Mesothelial cell of epicardium (in vitro differentiated cells): ENCODE measurements around the gene AGFG1. TPM values are rescaled to one million over a fixed set of nuclear protein-coding genes. Genes with fewer than 3 reads are reported as not detected.
"Not testable (repeated sequence)": the region's sequence is repeated elsewhere in the genome, so short reads cannot be mapped to it uniquely, and the experiment has no call there.

Experiments used
- DNase-seq, 2 experiments: peaks; one replicate each; pipeline ENCODE4 v3.0.0; 2021; ENCODE audit warnings: low spot score in 2 of 2; ENCODE audit not compliant: unreplicated experiment in 2 of 2
- H3K27ac Mint-ChIP-seq: 2 replicates; pipeline ENCODE4 v1.8.0; 2021; ENCODE audit warnings: mixed read lengths
- H3K27me3 Mint-ChIP-seq: 2 replicates; pipeline ENCODE4 v1.8.0; 2021; ENCODE audit warnings: low read depth, mixed read lengths
- H3K36me3 Mint-ChIP-seq: 2 replicates; pipeline ENCODE4 v1.8.0; 2021; ENCODE audit warnings: mixed read lengths
- H3K4me1 Mint-ChIP-seq: 2 replicates; pipeline ENCODE4 v1.8.0; 2021; ENCODE audit warnings: mixed read lengths
- H3K4me3 Mint-ChIP-seq: 2 replicates; pipeline ENCODE4 v1.8.0; 2021; ENCODE audit warnings: mild to moderate bottlenecking, moderate library complexity, mixed read lengths
- H3K9me3 Mint-ChIP-seq: 2 replicates; pipeline ENCODE4 v1.8.0; 2021; ENCODE audit warnings: mixed read lengths
- total RNA-seq: library from RNA; stranded (reverse); gene quantifications from 3 replicates; pipeline ENCODE4 v1.2.1, GENCODE V29; 2021
- TF ChIP-seq, protein P1 (sequence below): fragments of 200-600 bp; sonication (generic); IDR thresholded peaks from one replicate; pipeline ENCODE4 v1.5.0; 2021; ENCODE audit warnings: antibody characterized with exemption; ENCODE audit not compliant: unreplicated experiment

The AGFG1 gene
- total RNA-seq, 1 donor from 2014 or later: 59.3 TPM

DNA sequence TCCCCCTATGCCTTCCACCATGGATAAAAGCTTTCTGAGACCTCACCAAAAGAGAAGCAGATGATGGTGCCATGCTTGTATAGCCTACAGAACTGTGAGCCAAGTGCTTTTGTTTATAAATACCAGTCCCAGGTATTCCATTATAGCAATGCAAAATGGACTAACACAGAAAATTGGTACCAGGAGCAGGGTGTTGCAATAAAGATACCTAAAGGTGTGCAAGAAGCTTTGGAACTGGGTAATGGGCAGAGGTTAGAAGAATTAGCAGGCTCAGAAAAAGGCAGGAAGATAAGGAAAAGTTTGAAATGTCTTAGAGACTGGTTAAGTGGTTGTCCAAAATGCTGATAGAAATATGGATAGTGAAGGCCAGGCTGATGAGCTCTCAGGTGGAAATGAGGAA is 110.4 kb downstream of the AGFG1 start:
- no peak overlapping the region for H3K4me3 Mint-ChIP-seq
- TF ChIP-seq, protein P1, sequence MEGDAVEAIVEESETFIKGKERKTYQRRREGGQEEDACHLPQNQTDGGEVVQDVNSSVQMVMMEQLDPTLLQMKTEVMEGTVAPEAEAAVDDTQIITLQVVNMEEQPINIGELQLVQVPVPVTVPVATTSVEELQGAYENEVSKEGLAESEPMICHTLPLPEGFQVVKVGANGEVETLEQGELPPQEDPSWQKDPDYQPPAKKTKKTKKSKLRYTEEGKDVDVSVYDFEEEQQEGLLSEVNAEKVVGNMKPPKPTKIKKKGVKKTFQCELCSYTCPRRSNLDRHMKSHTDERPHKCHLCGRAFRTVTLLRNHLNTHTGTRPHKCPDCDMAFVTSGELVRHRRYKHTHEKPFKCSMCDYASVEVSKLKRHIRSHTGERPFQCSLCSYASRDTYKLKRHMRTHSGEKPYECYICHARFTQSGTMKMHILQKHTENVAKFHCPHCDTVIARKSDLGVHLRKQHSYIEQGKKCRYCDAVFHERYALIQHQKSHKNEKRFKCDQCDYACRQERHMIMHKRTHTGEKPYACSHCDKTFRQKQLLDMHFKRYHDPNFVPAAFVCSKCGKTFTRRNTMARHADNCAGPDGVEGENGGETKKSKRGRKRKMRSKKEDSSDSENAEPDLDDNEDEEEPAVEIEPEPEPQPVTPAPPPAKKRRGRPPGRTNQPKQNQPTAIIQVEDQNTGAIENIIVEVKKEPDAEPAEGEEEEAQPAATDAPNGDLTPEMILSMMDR: no peak
- peaks cover 3% of the 10 kb centered on the region for H3K27me3 Mint-ChIP-seq
- no peaks in the 10 kb centered on the region for H3K4me1 Mint-ChIP-seq
- H3K9me3 Mint-ChIP-seq: peaks cover 11% of the 10 kb centered on the region
- H3K36me3 Mint-ChIP-seq: peaks cover 3% of the 10 kb centered on the region
- H3K27ac Mint-ChIP-seq: no peak overlapping the region
- no peak for DNase-seq

DNA sequence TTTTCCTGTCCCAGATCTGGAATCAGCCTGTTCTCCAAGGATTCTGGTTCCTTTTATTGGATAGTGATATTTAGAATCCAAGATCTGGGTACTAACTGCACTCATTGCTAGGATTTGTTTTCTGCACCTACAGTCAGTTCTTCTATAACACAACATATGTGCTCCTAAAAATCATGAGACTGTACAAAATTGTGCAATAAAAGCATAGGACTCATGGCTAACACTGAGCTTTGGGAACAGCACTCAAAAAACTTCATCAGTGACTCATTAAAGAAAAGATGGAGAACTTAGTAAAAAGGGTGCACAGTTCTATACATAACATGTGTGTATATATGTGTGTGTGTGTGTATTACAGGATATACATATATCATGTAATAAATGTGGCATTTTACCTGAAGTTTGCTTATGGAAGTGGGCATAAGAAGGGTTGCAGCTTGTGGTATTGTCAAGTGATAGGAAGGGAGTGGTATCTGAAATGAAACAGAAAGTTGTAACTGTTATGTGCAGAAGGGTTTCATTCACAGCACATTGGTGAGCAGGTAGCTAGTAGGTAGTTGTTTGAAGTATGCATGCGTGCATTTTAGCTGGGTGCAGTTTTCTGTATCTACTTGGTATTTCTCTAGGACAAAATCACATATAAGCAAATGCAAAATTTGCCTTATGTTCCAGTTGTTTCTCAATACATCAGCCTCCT is 120.9 kb downstream of the AGFG1 start:
- peaks cover 15% of the 10 kb centered on the region for H3K9me3 Mint-ChIP-seq
- H3K4me1 Mint-ChIP-seq: no peaks in the 10 kb centered on the region
- DNase-seq: no peak
- no peaks in the 10 kb centered on the region for H3K36me3 Mint-ChIP-seq
- no peak overlapping the region for H3K27ac Mint-ChIP-seq
- H3K27me3 Mint-ChIP-seq: no peaks in the 10 kb centered on the region
- TF ChIP-seq, protein P1: no peak
- H3K4me3 Mint-ChIP-seq: no peak overlapping the region

DNA sequence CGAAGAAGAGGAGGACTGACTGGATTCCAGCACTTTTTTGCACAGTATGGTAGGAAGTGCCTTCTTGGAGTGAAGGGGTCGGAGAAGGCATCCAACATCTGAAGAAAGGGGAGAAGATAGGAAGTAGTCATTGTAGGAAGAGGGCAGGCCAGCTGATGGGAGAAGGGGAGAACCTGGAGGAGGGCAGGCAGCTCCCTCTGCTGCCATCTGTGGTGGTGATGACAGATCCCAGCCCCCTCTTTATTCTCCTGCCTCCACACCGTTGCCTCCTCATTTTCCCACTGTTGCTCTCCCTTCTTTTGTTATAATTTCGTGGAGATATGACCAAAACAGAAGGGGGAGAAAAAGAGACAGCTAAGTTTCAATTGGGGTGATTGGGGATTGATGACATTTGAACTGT is 123.8 kb downstream of the AGFG1 start:
- Mint-ChIP-seq H3K27me3 (no peaks in the 10 kb centered on the region), H3K9me3 (no peaks in the 10 kb centered on the region), H3K4me1 (peaks cover 3% of the 10 kb centered on the region), H3K36me3 (no peaks in the 10 kb centered on the region), H3K4me3 (no peak overlapping the region), H3K27ac (no peak overlapping the region)
- no peak for DNase-seq
- TF ChIP-seq, protein P1: no peak

DNA sequence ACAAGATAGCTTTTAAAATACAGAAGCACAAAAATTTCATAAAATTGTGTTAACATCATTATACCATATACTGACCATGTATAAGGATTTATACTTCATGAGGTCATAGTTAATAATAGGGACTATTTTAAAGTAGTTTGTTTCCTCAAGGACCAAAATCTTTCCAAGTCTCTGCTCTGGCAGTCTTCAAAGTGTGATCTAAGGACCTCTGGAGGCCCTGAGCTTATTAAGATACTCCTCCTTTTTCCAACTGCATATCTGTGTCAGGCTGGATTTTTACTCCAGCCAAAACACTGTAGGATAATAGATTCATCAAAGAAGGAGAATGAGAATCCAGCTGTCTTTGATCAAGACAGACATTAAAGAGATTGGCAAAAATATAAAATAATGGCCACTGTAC is 125.1 kb downstream of the AGFG1 start:
- peaks cover 3% of the 10 kb centered on the region for H3K4me1 Mint-ChIP-seq
- H3K9me3 Mint-ChIP-seq: no peaks in the 10 kb centered on the region
- no peaks in the 10 kb centered on the region for H3K36me3 Mint-ChIP-seq
- no peak overlapping the region for H3K4me3 Mint-ChIP-seq
- H3K27ac Mint-ChIP-seq: peak overlapping the region; percentile 9
- no peaks in the 10 kb centered on the region for H3K27me3 Mint-ChIP-seq
- DNase-seq: no peak
- TF ChIP-seq, protein P1: no peak

DNA sequence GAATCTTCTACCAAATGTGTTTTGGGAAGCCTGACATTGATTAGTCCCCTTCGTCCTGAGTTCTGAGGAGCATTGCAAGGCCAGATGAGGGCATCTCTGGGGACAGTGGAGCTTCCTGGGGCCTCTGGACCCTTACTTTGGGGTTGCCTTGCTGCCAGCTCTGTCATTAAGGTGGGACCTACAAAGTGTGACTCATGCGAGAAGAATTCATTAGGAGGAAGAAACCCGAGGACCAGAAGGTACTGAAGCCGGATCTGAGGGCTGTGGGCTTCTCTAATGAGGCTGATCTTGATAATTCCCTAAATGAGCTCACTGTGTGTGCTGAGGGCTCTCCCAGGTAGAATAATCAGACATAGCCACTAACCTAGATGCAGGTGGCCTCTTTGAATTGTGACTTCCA is 126.0 kb downstream of the AGFG1 start:
- Mint-ChIP-seq H3K4me1 (peaks cover 3% of the 10 kb centered on the region), H3K27me3 (no peaks in the 10 kb centered on the region), H3K9me3 (no peaks in the 10 kb centered on the region), H3K4me3 (no peak overlapping the region), H3K27ac (no peak overlapping the region), H3K36me3 (no peaks in the 10 kb centered on the region)
- TF ChIP-seq, protein P1: no peak
- no peak for DNase-seq

DNA sequence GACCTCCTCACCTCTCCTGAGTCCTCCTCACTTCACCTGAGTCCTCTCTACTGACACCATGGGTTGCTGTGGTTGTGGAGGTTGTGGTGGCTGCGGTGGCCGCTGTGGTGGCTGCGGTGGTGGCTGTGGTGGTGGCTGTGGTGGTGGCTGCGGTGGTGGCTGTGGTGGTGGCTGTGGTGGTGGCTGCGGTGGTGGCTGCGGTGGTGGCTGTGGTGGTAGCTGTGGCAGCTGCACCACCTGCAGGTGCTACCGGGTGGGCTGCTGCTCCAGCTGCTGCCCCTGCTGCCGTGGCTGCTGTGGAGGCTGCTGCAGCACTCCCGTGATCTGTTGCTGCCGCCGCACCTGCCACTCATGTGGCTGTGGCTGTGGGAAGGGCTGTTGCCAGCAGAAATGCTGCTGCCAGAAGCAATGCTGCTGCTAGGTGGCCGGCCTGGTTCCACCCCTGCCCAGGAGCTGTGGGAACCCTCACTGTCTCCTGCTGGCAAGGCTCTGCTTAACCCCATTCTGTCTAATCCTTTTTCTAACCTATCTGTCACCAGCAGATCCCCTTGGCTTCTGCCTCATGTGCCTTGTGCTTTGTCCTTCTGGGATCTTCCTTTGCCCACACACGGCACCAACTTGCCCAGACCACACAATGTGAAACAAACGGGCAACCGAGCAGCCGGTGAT is 127.0 kb downstream of the AGFG1 start, which contains the start of gene SCYGR2:
TSS of gene SCYGR2 (plus strand) at position 59 of the 669 bp plus-strand sequence. CDS start at position 59, 0 bp downstream.
- H3K4me3 Mint-ChIP-seq, DNase-seq, H3K27me3 Mint-ChIP-seq, H3K4me1 Mint-ChIP-seq, H3K27ac Mint-ChIP-seq, H3K36me3 Mint-ChIP-seq, H3K9me3 Mint-ChIP-seq: not testable (repeated sequence)
